ENCODE measurements around the gene PODXL2. TPM values are rescaled to one million over a fixed set of nuclear protein-coding genes. Genes with fewer than 3 reads are reported as not detected.

Gene PODXL2
- total RNA-seq, 2 donors from 2014 or later: 0.43 to 1.8 TPM

DNA sequence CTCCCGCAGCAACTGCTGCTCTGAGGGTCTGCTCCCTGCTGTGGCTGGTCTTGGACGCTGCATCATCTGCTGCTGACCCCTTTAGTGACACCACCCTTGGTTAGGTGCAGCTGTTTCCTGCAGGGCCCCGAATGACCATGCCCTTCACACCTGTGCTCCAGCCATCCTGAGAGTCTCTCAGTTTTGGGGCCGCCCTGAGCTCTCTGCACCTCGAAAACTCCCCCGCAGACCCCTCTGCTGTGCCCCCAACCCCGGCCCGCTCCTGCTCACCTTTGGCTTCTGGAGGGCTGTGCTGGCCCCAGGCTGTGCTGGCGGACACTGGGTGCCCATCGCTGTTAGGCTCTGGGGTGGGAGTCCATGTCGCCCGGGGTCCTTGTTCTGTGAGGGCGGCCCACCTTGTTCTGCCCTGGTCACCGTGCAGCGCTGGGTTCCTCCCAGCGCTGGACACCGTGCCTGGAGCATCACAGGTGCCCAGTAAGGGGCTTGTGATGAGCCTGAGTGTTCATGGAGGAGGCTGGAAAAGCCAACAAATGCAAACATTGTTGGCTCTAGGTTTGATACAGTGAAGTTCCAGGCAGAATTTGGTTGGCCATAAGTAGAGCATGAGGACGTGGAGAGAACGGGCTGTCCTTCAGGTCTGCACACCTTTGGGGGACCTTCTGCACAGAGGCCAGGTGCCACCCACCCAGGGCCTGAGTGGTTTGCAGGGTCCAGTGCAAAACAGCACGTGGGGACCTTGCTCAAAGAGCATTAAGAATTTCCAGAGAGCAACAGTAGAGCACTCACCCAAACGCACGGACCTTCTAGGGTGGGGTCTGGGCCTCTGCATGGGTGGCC, 56.1 kb downstream of the PODXL2 start:
- ATAC-seq (peak in 1 of 2 donors; percentile 26), DNase-seq (ENCODE audit: low spot score in 2 of 2) (peak in 1 of 2 donors; percentile 44)
- H3K27ac Mint-ChIP-seq: no peak overlapping the region
- H3K36me3 Mint-ChIP-seq: no peaks in the 10 kb centered on the region
- no peaks in the 10 kb centered on the region for H3K9me3 Mint-ChIP-seq

DNA sequence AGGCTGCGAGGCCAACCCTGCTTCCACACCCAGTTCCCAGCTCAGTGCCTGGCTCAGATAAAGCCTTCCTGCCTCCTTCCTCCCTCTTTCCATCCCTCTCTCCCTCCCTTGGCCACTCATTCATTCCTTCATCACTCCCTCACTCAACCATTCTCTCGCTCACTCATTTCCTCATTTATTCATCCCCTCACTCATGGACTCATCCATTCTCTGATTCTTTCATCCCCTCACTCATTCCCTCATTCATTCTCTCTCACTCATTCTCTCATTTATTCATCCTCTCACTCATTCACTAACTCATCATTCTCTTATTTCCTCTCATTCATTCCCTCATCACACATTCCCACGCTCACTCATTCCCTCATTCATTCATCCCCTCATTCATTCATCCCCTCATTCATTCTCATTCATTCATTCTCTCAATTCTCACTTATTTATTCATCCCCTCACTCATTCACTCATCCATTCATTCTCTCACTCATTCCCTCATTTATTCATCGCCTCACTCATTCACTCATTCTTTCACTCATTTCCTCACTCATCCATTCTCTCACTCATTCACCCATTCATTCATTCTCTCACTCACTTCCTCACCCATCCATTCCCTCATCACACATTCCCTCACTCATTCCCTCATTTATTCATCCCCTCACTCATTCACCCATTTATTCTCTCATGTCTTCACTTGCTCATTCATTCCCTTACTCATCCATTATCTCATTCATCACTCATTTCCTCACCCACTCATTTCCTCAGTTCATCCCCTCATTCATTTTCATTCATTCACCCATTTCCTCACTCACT, 56.9 kb downstream of the PODXL2 start:
- Mint-ChIP-seq H3K27ac (no peak overlapping the region), H3K9me3 (no peaks in the 10 kb centered on the region), H3K36me3 (no peaks in the 10 kb centered on the region)
- ATAC-seq (peak in 1 of 2 donors; percentile 41), DNase-seq (ENCODE audit: low spot score in 2 of 2) (no peak)

DNA sequence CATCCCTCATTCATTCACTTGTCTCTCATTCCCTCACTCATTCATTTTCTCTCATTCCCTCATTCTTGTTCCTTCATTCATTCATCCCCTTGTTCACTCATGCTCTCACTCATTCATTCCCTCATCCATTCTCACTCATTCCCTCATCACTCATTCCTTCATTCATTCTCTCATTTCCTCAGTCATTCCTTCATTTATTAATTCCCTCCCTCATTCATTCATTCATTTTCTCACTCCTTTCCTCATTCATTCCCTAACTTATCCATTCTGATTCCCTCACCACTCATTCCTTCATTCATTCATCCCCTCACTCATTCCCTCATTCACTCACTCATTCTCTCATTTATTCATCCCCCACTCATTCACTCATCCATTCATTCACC, 57.5 kb downstream of the PODXL2 start:
- H3K36me3 Mint-ChIP-seq: no peaks in the 10 kb centered on the region
- H3K9me3 Mint-ChIP-seq: no peaks in the 10 kb centered on the region
- ATAC-seq (no peak), DNase-seq (ENCODE audit: low spot score in 2 of 2) (no peak)
- no peak overlapping the region for H3K27ac Mint-ChIP-seq

DNA sequence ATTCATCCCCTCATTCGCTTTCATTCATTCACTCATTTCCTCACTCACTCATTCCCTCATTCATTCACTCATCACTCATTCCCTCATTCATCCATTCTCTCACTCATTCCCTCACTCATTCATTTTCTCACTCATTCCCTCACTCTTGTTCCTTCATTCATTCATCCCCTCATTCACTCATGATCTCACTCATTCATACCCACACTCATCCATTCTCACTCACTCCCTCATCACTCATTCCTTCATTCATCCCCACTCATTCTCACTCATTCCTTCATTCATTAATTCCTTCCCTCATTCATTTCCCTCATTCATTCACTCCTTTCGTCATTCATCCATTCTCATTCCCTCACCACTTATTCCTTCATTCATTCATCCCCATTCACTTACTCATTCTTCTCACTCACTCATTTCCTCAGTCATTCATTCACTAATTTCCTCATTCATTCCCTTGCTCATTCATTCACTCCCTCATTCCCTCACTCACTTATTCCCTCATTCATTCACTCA, 58.3 kb downstream of the PODXL2 start:
- Mint-ChIP-seq H3K36me3 (no peaks in the 10 kb centered on the region), H3K9me3 (no peaks in the 10 kb centered on the region), H3K27ac (no peak overlapping the region)
- DNase-seq (ENCODE audit: low spot score in 2 of 2) (no peak), ATAC-seq (no peak)

DNA sequence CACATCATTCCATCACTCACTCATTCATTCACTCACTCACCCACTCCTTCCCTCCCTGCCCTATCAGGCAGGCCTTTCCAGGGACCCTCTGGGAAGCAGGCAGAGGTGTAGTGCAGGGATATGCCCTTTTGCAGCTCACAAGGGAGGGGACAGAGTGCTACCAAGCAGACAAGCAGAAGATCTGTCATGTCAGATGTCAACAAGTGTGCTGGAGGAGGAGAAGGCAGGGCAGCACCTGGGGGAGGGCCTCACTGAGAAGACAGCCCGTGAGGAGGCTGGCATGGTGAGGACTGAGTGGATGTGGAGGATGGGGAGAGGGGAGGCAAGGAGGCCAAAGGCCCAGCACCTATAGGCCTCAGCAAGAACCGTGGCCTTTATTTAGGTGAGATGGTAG, 59.0 kb downstream of the PODXL2 start:
- Mint-ChIP-seq H3K27ac (no peak overlapping the region), H3K9me3 (no peaks in the 10 kb centered on the region), H3K36me3 (no peaks in the 10 kb centered on the region)
- DNase-seq (ENCODE audit: low spot score in 2 of 2): no peak
- no peak for ATAC-seq

DNA sequence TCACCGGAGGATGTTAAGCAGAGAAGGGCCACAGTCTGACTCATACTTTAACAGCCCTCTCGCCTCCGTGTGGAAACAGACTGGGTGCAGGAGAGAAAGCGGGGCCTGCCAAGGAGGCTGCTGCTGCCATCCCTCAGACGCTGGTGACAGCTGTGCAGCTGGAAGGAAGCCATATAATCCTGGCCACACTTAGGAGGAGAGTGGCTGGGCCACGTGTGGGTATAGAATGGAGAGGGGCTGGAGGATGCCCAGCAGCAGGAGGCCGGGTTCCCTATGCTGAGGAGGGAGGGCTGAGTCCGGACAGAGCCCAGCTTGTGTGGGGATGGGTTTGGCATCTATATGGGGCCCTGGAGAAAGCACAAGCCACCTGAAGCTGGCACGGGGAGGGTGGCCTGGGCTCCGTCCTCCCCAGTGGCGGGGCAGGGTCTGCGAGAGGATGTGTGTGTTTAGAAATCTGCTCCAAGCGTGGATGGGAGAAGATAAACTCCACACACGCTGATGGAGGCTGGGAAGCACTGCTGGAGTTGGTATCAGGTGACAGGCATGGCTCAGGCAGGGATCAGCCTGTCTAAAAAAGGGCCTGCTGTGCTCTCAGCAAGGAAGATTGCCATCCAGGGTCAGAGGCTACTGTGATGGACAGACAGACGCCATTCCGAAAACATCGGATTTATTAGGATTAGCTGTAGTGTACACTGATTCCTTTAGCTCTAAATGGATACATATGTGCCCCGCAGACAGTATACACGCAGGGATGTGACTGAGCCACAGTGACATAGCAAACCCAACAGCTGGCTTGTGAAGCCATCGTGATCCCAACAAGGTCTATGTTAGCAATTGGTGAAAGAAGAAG, 59.7 kb downstream of the PODXL2 start:
- DNase-seq (ENCODE audit: low spot score in 2 of 2) (no peak), ATAC-seq (no peak)
- H3K9me3 Mint-ChIP-seq: no peaks in the 10 kb centered on the region
- H3K27ac Mint-ChIP-seq: no peak overlapping the region
- no peaks in the 10 kb centered on the region for H3K36me3 Mint-ChIP-seq

DNA sequence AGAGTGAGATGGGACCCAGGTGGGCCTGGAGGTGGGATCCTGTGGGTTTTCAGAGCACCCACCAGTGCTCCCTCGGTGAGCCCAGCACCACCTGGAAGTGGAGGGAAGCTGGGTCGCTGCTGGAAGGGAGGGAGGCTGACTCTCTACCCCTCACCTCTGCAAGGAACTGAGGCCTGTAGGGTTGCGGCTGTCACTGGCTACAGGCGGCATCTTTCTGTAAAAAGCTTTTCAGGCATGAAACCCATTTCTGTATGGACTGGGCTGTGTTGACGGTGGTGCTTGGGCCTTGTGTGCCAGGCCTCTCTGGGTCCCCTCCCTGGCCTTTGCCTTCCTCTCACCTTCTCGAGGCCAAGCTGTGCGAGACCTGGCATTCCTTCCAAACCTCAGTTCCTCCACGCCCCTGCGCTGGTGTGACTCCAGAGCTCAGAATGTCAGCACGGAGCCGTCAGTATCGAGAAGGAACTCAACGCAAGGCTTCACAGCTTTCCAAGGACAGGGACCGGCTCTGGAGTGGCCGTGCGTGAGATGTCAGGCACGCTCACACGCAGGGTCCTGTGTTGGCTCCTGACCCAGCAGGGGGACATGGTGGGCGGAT, 60.4 kb downstream of the PODXL2 start:
- H3K36me3 Mint-ChIP-seq: no peaks in the 10 kb centered on the region
- H3K9me3 Mint-ChIP-seq: no peaks in the 10 kb centered on the region
- no peak for DNase-seq (ENCODE audit: low spot score in 2 of 2)
- no peak overlapping the region for H3K27ac Mint-ChIP-seq
- ATAC-seq: no peak

DNA sequence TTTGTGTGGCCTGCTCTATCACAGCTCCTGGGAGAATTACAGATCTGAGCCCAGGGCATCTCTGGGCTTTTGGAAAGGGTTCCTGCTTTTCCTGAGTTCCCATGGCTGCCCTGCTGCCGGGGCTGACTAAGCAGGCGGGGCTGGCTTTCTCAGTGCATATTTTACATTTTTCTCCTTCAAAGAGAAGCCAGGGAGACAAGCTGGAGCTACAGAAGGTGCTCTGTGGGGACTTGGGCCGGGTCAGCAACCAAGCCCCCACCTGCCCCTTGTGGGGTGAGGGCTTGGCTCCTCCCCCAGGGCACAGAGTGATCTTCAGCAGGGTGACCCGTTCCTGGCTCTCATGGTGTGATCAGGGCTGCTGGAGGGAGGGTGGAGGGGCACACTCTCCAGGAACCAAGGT, 61.1 kb downstream of the PODXL2 start:
- ATAC-seq: no peak

DNA sequence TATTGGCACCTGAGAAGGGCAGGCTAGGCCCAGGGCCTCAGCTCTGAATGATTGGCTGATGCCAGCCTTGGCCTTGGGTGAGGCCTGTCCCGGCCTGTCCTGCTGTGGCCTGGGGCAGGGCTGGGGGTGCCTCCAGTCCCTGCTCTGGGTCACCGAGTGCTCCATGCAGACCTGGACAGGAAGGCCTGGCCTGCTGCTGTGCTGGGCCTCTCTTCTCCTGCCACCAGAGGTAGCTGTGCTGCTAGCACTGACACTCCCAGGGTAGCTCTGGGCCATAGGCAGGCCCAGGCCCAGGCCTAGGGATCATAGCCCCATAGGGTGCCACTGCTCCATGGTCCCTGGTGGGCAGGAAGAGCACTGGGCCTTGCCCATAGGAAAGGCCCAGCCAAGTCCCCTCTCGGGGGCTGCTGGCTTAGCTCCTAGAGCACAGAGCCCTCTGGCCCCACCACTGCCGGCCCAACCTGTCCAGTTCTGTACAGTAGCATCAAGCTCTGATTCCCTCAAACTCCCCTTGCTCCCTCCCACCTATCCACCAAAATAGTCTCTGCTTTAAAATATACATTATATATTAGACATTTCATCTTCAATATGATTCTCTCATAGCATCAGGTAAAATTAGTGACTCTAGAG, 62.0 kb downstream of the PODXL2 start:
- no peaks in the 10 kb centered on the region for H3K36me3 Mint-ChIP-seq
- DNase-seq (ENCODE audit: low spot score in 2 of 2) (no peak), ATAC-seq (peak; percentile 38 to 70)
- H3K27ac Mint-ChIP-seq: no peak overlapping the region
- H3K9me3 Mint-ChIP-seq: no peaks in the 10 kb centered on the region

More for the DNA sequence above, 61.1 kb downstream of the PODXL2 start:
- Mint-ChIP-seq H3K9me3 (no peaks in the 10 kb centered on the region), H3K36me3 (no peaks in the 10 kb centered on the region), H3K27ac (no peak overlapping the region)
- DNase-seq (ENCODE audit: low spot score in 2 of 2): no peak

DNA sequence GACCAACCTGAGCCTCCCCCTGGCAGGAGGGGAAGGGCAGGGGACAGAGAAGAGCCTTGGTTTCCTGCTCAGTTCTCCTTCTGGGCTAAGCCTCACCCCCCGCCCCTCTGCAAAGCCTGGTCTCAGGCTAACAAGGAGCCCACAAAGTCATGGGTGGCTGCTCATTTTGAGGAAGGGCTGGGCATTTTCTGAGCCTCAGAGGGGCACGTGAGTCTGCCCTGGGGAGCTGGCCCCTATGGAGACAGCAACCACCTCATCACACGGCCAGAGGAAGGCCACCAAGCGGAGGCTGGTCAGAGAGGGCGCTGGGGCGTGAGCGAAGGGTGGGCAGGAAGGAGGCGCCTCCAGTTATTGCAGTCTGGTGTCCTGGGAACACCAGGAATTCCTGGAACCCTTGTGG, 62.5 kb downstream of the PODXL2 start:
- no peaks in the 10 kb centered on the region for H3K9me3 Mint-ChIP-seq
- no peaks in the 10 kb centered on the region for H3K36me3 Mint-ChIP-seq
- ATAC-seq: no peak

DNA sequence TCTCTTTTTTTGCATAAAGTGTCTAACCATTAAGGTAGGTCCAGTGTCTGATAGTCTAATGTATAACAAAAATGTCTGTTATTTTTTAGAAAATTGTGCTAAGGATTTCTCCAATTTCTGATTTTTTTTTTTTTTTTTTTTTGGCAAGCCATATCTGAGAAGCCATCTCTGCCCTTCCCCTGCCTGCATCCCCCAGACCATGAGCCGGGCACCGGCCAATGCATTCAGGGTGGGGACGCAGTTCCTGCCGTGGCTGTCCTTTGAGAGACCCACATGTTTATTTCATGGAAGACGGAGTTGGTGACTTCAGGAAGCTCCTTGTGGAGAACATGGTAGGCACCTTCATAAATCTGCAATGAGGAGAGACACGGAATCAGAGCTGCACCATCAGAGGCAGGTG, 63.0 kb downstream of the PODXL2 start:
- H3K27ac Mint-ChIP-seq: no peak overlapping the region
- ATAC-seq (no peak), DNase-seq (ENCODE audit: low spot score in 2 of 2) (no peak)
- no peaks in the 10 kb centered on the region for H3K36me3 Mint-ChIP-seq
- H3K9me3 Mint-ChIP-seq: no peaks in the 10 kb centered on the region

More for the DNA sequence above, 62.5 kb downstream of the PODXL2 start:
- no peak for DNase-seq (ENCODE audit: low spot score in 2 of 2)
- H3K27ac Mint-ChIP-seq: no peak overlapping the region

DNA sequence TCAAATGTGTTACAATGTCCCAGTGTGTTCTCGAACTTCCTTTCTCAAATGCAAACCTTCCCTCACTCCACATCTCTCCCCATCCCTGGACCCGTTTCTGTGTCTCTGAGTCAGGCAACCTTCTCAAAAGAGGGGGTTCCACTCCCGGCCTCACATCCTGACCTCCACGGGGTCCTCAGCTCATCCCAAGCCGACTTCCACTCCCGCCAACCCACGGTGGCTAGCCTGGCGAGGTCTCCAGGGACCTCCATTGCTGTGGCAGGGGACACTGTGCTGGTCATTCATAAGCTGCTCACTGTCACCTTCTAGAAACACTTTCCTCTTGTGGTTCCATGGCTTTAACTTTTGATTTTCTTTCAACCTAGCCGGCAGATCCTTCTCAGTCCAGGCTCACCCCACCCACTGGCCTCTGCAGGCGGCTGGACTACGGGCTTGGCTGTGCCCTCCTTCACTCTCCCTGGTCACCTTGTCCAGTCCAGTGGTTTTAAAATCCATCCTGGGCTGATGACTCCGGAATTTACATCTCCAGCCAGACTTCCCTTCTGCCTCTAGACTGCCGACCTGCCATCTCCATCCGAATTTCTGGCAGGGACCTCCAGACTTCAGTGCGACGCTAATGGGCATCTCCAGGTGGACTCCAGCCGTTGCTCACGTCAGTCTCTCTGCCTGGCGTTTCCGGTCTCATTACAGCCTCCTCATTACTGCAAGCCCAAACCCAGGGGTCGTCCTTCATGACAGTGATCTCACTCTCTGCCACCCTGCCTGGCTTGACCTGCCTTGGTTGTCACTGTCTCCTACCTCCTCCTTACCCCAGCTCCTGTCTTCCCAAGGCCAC, 63.7 kb downstream of the PODXL2 start:
- Mint-ChIP-seq H3K36me3 (no peaks in the 10 kb centered on the region), H3K27ac (peak overlapping the region in 1 of 2 donors; percentile 58), H3K9me3 (no peaks in the 10 kb centered on the region)
- ATAC-seq (no peak), DNase-seq (ENCODE audit: low spot score in 2 of 2) (no peak)

DNA sequence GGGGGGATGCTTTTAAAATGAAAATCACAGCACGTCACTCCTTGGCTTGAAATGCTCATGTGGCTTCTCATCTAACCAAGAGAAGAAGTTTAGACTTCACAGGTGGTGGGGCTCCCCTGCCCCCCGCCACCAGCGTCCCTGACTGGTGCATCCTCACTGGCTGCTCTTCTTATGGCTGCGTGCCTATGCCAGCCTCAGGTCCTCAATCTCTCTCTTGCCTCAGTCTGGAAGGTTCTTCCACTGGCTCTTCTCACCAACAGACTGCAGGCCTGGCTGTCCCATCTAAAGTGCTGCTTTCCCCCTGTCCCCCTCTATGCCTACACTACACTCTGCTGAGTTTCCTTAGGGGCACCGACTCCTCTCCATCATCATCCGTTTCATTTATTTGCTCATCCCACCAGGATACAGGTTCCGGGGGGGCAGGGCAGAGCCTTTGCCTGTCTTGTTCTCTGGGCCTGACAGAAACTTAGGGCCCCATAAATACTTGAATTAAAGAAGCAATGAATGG, 64.4 kb downstream of the PODXL2 start:
- no peak for DNase-seq (ENCODE audit: low spot score in 2 of 2)
- no peak for ATAC-seq
- Mint-ChIP-seq H3K9me3 (no peaks in the 10 kb centered on the region), H3K27ac (no peak overlapping the region), H3K36me3 (no peaks in the 10 kb centered on the region)

DNA sequence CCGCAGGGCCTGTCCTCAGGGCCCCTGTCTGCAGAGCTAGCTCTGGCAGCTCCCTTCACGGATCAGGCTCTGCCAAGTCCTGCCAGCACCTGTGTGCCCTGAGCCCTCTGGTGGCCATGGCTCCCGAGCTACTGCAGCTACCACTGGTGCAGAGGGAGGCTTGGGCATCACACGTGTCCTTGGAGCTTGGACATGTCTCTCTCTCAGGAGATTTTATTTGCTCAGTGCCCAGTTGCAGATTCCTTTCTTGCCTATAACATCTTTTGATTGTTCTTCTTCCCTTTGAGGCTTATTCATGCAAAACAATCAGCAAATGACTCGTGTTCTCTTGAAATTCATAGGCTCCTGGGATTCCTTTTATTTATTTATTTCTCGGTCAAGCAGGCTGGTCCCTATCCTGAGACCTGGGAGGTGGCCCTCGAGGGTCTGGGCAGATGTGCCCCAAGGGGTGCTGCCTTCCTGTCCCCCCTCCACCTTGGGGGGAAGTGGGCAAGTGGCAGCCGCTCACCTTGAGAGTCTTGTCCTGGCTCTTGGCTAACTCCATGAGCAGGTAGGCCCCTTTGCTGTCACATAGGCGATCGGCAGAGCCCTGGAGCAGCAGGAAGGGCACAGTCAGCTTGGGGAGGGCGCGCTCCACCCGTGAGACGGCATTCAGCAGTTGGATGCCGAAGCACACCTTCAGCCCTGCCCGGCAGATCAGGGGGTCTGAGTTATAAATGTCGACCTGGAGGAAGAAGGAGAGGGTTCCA, 65.7 kb downstream of the PODXL2 start:
- no peak overlapping the region for H3K27ac Mint-ChIP-seq
- no peaks in the 10 kb centered on the region for H3K9me3 Mint-ChIP-seq
- DNase-seq (ENCODE audit: low spot score in 2 of 2) (peak in 1 of 2 donors; percentile 38), ATAC-seq (peak; percentile 59 to 77)
- H3K36me3 Mint-ChIP-seq: no peaks in the 10 kb centered on the region

Data from activated naive CD4-positive, alpha-beta T cell treated with anti-CD3 and anti-CD28 coated beads, Interleukin-2, amount 50 U/mL, for 72 hours (primary cell).